Cortex of kidney (tissue), 1 donor: ENCODE data around the gene OR7C1.
"Not testable (repeated sequence)": the region's sequence is repeated elsewhere in the genome, so short reads cannot be mapped to it uniquely, and the experiment has no call there.

Experiments used
- DNase-seq: peaks from one replicate; lab custom pipeline; 2025; lab: John Stamatoyannopoulos, UW

The OR7C1 gene

DNA sequence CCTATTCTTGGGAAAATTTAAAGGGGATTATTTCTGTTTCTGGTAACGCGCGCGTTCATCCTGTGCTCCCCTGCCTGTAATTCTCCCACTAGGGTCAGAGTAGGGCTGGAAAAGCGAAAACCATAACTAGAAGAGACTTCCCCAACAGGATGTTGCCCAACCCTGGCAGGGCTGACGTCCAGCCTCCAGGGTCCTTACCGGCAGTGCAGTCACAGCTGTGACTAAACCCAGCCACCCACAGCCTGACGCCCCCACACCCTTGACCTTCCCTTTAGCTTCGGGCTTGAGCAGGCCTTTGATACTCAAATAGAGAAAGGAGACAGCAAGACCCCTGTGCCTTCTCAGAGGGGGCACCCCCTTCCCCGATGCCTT is 50.3 kb downstream of the OR7C1 start:
- not testable (repeated sequence) for DNase-seq

GRCh38 chr19:14783410-14783998 is 51.5 kb downstream of the OR7C1 start:
- not testable (repeated sequence) for DNase-seq

DNA sequence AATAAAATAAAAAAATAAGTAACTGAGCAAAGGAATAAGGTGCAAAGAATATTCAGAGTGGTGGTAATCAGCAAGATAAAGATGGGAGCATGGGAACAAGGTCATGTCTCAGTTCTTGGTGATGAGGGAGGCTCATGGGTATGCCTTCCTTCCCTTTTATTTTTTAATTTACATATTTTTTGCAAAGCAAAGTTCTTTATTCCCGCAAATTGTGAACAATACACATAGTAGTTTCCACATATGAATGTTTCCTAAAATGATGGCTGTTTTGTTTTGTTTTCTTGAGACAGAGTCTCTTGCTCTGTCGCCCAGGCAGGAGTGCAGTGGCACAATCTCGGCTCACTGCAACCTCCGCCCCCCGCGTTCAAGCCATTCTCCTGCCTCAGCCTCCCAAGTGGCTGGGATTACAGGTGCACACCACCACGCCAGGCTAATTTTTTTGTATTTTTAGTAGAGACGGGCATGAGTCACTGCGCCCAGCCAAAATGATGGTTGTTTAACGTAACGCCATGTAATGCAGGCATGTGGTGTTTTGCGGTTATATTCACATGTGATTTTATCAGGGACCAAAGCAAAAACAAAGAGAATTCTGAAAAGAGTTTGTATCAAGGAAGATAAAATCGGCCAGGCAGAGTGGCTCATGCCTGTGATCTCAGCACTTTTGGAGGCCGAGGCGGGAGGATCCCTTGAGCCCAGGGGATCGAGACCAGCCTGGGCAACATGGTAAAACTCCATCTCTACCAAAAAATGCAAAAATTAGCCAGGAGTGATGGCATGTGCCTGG is 52.2 kb downstream of the OR7C1 start:
- DNase-seq, result no peak

- DNase-seq, result not testable (repeated sequence)
Observed at GRCh38 chr19:14781713-14782536, 53.1 kb downstream of the OR7C1 start.

GRCh38 chr19:14780622-14781225 is 54.3 kb downstream of the OR7C1 start:
- not testable (repeated sequence) for DNase-seq

DNA sequence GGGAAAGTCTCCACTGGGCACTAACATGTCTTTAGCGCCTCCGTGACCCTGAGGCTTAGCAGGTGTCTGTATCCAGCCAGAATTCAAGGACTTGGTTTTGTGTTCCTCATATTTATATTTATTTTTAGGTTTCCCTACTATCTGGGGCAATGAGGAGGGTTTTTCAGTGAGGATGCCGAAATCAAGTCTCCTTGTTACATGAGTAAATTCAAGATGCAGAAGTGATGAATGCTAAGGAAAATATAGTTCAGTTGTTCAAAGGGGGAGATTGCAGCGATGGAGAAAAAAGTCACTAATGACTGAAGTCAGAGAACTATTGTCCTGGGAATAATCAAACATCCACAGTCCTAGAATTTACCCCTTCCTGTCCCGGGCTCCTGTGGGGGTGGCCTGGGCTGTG is 55.8 kb downstream of the OR7C1 start:
- DNase-seq, result no peak

DNA sequence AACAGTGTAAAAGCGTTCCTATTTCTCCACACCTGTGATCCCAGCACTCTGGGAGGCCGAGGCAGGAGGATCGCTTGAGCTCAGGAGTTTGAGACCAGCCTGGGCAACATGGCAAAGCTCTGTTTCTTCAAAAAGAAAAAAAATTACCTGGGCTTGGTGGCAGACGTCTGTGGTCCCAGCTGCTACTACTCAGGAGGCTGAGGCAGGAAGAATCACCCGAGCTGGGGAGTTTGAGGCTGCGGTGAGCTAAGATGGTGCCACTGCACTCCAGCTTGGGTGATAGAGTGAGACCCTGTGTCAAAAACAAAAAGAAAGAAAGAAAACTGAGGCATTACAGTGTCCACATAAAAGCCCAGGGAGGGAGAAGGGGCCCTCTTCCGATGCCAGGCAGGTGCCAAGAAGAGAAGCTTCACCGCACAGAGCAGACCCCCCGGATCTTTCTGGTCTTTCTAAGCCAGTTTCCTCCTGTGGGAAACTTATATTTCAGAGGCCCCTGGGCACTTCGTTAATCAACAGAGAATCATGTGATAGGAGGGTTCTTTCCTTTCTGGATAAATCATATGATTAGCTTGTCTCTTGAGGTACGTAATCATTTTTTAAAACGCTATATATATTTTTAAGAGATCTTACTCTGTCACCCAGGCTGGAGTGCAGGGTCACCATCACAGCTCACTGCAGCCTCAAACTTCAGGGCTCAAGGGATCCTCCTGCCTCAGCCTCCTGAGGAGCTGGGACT is 56.7 kb downstream of the OR7C1 start, which contains the start of gene ADGRE2:
TSS of gene ADGRE2 (minus strand) at position 451 of the 736 bp plus-strand sequence. CDS start 1,804 bp downstream, outside the sequence.
- DNase-seq, result not testable (repeated sequence)

GRCh38 chr19:14777645-14778044 is 57.3 kb downstream of the OR7C1 start:
- not testable (repeated sequence) for DNase-seq

GRCh38 chr19:14775869-14776586 is 59.0 kb downstream of the OR7C1 start:
- DNase-seq, result no peak

DNA sequence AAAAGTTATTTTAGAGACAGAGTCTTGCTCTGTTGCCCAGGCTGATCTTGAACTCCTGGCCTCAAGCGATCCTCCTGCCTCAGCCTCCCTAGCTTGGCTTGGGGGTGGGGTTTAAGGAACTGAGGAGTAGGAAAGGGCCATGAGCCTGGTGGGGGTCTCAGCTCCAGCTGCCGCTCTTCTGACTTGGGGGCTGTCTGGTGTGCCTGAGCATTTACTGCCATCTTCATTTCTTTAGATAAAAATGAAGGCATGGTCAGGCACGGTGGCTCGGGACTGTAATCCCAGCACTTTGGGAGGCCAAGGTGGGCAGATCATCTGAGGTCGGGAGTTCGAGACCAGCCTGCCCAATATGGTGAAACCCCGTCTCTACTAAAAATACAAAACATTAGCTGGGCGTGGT is 59.7 kb downstream of the OR7C1 start:
- not testable (repeated sequence) for DNase-seq

DNA sequence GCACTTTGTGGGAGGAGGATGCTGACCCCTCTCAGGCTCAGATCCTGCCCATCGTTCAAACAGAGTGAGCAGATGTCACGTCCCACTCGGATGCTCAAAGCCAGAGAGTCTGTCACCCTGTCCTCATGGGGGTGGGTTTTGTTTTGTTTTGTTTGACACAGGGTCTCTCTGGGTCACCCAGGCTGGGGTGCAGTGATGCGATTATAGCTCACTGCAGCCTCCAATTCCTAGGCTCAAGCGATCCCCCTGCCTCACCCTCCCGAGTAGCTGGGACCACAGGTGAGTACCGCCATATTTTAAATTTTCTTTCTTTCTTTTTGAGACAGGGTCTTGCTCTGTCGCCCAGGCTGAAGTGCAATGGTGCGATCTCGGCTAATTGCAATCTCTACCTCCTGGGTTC is 60.6 kb downstream of the OR7C1 start:
- DNase-seq, result no peak

DNA sequence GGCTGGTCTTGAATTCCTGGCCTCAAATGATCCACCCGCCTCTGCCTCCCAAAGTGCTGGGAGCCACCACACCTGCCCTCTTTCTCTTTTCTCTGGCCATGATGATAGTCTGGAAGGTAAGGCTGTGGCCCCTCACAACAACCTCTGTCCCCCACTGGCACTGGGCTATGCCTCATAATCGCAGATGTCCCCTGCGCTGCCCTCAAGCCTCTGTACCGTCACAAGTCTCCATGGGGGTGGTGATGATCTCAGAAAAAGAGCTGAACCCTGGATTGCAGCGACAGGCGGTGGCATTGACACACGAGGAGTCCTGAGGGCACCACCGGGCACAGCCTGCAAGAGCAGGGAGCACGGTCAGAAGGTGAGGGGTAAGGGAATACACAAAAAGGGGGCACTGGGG is 61.3 kb downstream of the OR7C1 start:
- DNase-seq, result not testable (repeated sequence)

DNA sequence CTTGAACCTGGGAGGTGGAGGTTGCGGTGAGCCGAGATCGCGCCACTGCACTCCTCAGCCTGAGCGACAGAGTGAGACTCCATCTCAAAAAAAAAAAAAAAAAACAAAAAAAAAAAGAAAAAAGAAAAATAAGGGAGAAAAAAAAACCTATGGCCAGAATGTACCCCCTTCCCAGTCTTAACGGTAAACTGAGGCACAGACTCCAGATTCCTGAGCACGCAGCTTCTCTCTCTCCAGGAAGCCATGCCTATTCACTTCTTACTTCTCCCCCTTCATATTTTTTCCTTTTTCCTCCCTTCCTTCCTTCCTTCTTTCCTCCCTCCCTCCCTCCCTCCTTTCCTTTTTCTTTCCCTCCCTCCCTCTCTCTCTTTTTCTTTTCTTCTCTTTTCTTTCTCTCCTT is 62.0 kb downstream of the OR7C1 start:
- no peak for DNase-seq

DNA sequence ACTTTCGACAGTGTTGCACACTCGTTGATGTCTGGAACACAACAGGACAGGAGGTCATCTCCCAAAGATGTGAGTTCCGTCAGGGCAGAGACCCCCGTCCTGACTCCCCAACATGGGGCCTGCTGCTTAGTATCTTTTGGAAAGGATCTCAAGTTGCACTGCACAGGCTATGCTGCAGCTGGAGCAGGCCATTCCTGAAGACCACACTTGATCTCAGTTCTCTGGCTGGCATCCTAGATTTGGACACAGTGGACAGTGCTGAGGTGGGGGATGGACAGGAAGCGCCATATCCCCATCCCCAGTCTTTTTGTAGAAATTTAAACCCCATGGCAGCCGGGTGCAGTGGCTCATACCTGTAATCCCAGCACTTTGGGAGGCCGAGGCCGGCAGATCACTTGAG is 62.5 kb downstream of the OR7C1 start:
- no peak for DNase-seq

GRCh38 chr19:14770944-14771839 is 63.8 kb downstream of the OR7C1 start:
- no peak for DNase-seq

DNA sequence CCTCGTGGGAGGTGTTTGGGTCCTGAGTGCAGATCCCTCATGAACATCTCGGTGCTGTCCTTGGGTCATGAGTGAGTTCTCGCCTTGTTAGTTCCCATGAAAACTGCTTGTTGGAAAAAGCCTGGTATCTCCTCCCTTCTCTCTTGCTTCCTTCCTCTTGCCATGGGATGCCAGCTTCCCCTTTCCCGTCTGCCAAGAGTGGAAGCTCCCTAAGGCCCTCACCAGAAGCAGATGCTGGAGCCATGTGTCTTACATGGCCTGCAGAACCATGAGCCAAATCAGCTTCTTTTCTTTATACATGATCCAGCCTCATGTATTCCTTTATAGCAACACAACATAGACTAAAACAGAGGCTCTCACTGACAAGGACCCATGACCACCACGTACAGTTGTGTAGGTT is 64.8 kb downstream of the OR7C1 start:
- DNase-seq, result no peak

DNA sequence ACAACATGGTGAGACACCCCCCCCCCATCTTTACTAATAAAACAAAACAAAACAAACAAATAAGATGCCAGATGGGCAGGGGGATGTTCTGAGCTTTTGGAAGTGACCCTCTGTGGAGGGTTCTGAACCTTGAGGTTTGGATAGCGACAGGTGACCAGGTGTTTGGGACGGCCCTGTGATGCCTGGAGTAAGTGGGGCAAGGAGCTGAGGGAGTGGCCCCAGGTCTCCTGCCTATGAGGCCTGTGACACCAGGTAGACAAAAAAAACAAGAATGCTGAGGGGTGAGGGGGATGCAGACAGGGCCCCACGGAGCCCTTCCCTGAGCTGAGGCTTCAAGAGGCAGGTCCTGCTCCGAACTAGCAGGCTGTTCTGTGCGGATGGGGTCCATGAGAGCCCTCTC is 65.8 kb downstream of the OR7C1 start:
- no peak for DNase-seq

DNA sequence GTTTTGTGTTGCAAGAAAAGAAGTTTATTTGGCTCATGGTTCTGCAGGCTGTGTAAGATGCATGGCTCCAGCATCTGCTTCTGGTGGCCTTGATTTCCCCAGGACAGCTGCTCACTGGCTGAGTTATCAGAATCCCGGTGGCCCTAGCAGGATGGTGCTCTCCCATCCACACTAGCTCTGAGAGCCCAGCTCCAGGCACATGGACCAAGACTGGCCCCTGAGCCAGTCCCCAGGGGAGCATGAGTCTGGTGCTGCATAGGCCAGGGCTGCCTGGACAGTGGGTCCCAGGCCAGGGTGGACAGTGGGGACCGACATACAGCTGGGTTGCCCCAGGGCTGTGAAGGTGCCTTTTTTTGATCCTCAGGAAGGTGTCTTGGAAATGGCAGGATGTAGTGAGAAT is 67.0 kb downstream of the OR7C1 start:
- DNase-seq, result no peak

GRCh38 chr19:14767466-14767971 is 67.5 kb downstream of the OR7C1 start:
- no peak for DNase-seq

DNA sequence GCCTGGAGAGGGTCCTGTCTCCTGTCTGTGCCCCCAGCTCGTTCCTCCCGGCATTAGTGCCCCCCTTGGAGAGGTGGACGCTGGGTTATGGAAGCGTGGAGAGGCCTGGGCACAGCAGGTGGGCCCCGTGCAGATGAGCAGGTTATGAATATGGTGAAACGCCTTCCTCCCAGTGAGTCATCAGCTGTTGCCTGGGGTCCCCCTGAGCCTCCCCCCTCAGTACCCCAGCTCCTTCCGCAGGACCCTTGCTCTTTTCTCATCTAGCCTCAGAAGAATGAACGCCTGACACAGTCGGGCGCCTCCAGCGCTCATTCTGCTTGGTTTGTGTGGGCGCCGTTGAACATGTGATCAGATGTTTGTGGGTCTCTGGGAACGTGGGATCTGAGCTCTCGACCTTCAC is 69.1 kb downstream of the OR7C1 start:
- DNase-seq, result not testable (repeated sequence)
